ENCODE data around the gene CERS2. TPM values are rescaled to one million over a fixed set of nuclear protein-coding genes. Genes with fewer than 3 reads are reported as not detected.
"Not testable (repeated sequence)": the region's sequence is repeated elsewhere in the genome, so short reads cannot be mapped to it uniquely, and the experiment has no call there.

Gene CERS2
- polyA plus RNA-seq, 1 donor: 310 TPM

DNA sequence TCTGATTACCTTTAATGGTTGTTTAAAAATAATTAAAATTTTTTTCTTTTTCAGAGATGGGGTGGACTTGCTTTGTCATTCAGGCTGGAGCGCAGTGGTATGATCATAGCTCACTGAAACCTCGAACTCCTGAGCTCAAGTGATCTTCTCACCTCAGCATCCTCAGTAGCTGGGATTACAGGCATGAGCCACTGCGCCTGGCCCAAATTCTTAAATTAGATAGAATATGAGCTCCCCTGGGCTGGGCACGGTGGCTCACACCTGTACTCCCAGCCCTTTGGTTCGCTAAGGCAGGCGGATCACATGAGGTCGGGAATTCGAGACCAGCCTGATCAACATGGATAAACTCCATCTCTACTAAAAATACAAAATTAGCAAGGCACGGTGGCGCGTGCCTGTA is 17.0 kb downstream of the CERS2 start:
- Histone ChIP-seq H3K4me3 (ENCODE audit: low read length) (no peak overlapping the region), H3K27ac (ENCODE audit: low read length) (no peak overlapping the region), H3K4me1 (ENCODE audit: control insufficient read depth, insufficient read depth, low read length) (peaks cover 2% of the 10 kb centered on the region), H3K27me3 (ENCODE audit: control insufficient read depth, insufficient read depth, low read length) (no peaks in the 10 kb centered on the region), H3K9me3 (ENCODE audit: control insufficient read depth, low read depth, low read length) (no peaks in the 10 kb centered on the region), H3K36me3 (ENCODE audit: control insufficient read depth, insufficient read depth, low read length) (peaks cover 65% of the 10 kb centered on the region)
- no CpG with 5 or more reads among the region's 11 CpGs for WGBS (ENCODE audit: insufficient coverage, low lambda C conversion rate)
- no peak for DNase-seq

- H3K36me3 ChIP-seq (ENCODE audit: control insufficient read depth, insufficient read depth, low read length): peaks cover 61% of the 10 kb centered on the region
- DNase-seq: no peak
- H3K4me1 ChIP-seq (ENCODE audit: control insufficient read depth, insufficient read depth, low read length): no peaks in the 10 kb centered on the region
- H3K4me3 ChIP-seq (ENCODE audit: low read length): no peak overlapping the region
- H3K9me3 ChIP-seq (ENCODE audit: control insufficient read depth, low read depth, low read length): no peaks in the 10 kb centered on the region
- no peak overlapping the region for H3K27ac ChIP-seq (ENCODE audit: low read length)
- no peaks in the 10 kb centered on the region for H3K27me3 ChIP-seq (ENCODE audit: control insufficient read depth, insufficient read depth, low read length)
These were observed 19.4 kb downstream of the CERS2 start for GRCh38 chr1:150955280-150955679.

DNA sequence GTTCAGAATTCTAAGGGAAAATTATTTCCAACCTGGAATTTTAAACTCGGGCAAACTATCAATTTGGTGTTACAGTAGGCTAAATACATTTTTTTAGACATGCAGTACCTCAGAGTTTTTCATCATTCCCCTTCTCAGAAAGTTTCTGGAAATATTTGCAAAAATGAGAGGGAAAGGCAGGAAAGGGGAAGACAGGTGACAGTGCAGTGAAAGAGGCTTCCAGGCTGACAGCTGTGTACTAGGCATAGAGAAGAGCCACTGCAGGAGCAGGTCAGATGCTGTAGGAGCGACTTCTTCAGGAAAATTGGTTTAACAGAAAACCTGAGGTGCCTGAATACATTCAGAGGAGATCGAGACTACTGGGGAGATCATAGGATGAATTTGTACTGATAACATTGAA is 19.9 kb downstream of the CERS2 start:
- H3K36me3 ChIP-seq (ENCODE audit: control insufficient read depth, insufficient read depth, low read length): peaks cover 61% of the 10 kb centered on the region
- no peaks in the 10 kb centered on the region for H3K27me3 ChIP-seq (ENCODE audit: control insufficient read depth, insufficient read depth, low read length)
- no peaks in the 10 kb centered on the region for H3K4me1 ChIP-seq (ENCODE audit: control insufficient read depth, insufficient read depth, low read length)
- WGBS (ENCODE audit: insufficient coverage, low lambda C conversion rate): 100% methylated on average over 1 of the region's 3 CpGs
- no peak for DNase-seq
- no peak overlapping the region for H3K27ac ChIP-seq (ENCODE audit: low read length)
- no peaks in the 10 kb centered on the region for H3K9me3 ChIP-seq (ENCODE audit: control insufficient read depth, low read depth, low read length)
- no peak overlapping the region for H3K4me3 ChIP-seq (ENCODE audit: low read length)

- Histone ChIP-seq H3K4me1 (ENCODE audit: control insufficient read depth, insufficient read depth, low read length) (no peaks in the 10 kb centered on the region), H3K36me3 (ENCODE audit: control insufficient read depth, insufficient read depth, low read length) (peaks cover 85% of the 10 kb centered on the region), H3K9me3 (ENCODE audit: control insufficient read depth, low read depth, low read length) (no peaks in the 10 kb centered on the region), H3K27me3 (ENCODE audit: control insufficient read depth, insufficient read depth, low read length) (no peaks in the 10 kb centered on the region), H3K27ac (ENCODE audit: low read length) (no peak overlapping the region), H3K4me3 (ENCODE audit: low read length) (no peak overlapping the region)
- no CpG with 5 or more reads among the region's 5 CpGs for WGBS (ENCODE audit: insufficient coverage, low lambda C conversion rate)
- DNase-seq: no peak
These were observed 29.8 kb downstream of the CERS2 start for GRCh38 chr1:150944856-150945255.

- H3K36me3 ChIP-seq (ENCODE audit: control insufficient read depth, insufficient read depth, low read length): peaks cover 51% of the 10 kb centered on the region
- H3K4me3 ChIP-seq (ENCODE audit: low read length): no peak overlapping the region
- H3K4me1 ChIP-seq (ENCODE audit: control insufficient read depth, insufficient read depth, low read length): no peaks in the 10 kb centered on the region
- H3K9me3 ChIP-seq (ENCODE audit: control insufficient read depth, low read depth, low read length): peaks cover 2% of the 10 kb centered on the region
- no peaks in the 10 kb centered on the region for H3K27me3 ChIP-seq (ENCODE audit: control insufficient read depth, insufficient read depth, low read length)
- peak in 1 of 2 donors; percentile 22 for DNase-seq
- H3K27ac ChIP-seq (ENCODE audit: low read length): no peak overlapping the region
- WGBS (ENCODE audit: insufficient coverage, low lambda C conversion rate): no CpG with 5 or more reads among the region's 1 CpG
These were observed 42.9 kb downstream of the CERS2 start for GRCh38 chr1:150931773-150932172.

GRCh38 chr1:150928775-150929174 is 45.9 kb downstream of the CERS2 start:
- H3K27ac ChIP-seq (ENCODE audit: low read length); H3K9me3 ChIP-seq (ENCODE audit: control insufficient read depth, low read depth, low read length); H3K4me1 ChIP-seq (ENCODE audit: control insufficient read depth, insufficient read depth, low read length); DNase-seq; H3K27me3 ChIP-seq (ENCODE audit: control insufficient read depth, insufficient read depth, low read length); H3K4me3 ChIP-seq (ENCODE audit: low read length): not testable (repeated sequence)
- H3K36me3 ChIP-seq (ENCODE audit: control insufficient read depth, insufficient read depth, low read length): peaks cover 42% of the 10 kb centered on the region
- WGBS (ENCODE audit: insufficient coverage, low lambda C conversion rate): no CpG with 5 or more reads among the region's 6 CpGs

GRCh38 chr1:150928286-150928685 is 46.3 kb downstream of the CERS2 start:
- H3K9me3 ChIP-seq (ENCODE audit: control insufficient read depth, low read depth, low read length): peaks cover 4% of the 10 kb centered on the region
- H3K36me3 ChIP-seq (ENCODE audit: control insufficient read depth, insufficient read depth, low read length): peaks cover 38% of the 10 kb centered on the region
- no peak for DNase-seq
- WGBS (ENCODE audit: insufficient coverage, low lambda C conversion rate): 100% methylated on average over 1 of the region's 3 CpGs
- H3K4me3 ChIP-seq (ENCODE audit: low read length): no peak overlapping the region
- no peaks in the 10 kb centered on the region for H3K27me3 ChIP-seq (ENCODE audit: control insufficient read depth, insufficient read depth, low read length)
- H3K27ac ChIP-seq (ENCODE audit: low read length): no peak overlapping the region
- no peaks in the 10 kb centered on the region for H3K4me1 ChIP-seq (ENCODE audit: control insufficient read depth, insufficient read depth, low read length)

GRCh38 chr1:150927624-150928023 is 47.0 kb downstream of the CERS2 start:
- Histone ChIP-seq H3K27me3 (ENCODE audit: control insufficient read depth, insufficient read depth, low read length) (no peaks in the 10 kb centered on the region), H3K36me3 (ENCODE audit: control insufficient read depth, insufficient read depth, low read length) (peaks cover 38% of the 10 kb centered on the region), H3K4me3 (ENCODE audit: low read length) (no peak overlapping the region), H3K27ac (ENCODE audit: low read length) (no peak overlapping the region), H3K4me1 (ENCODE audit: control insufficient read depth, insufficient read depth, low read length) (no peaks in the 10 kb centered on the region), H3K9me3 (ENCODE audit: control insufficient read depth, low read depth, low read length) (peaks cover 4% of the 10 kb centered on the region)
- DNase-seq: no peak
- WGBS (ENCODE audit: insufficient coverage, low lambda C conversion rate): no CpG with 5 or more reads among the region's 4 CpGs

GRCh38 chr1:150926097-150926741 is 48.4 kb downstream of the CERS2 start, which contains the start of gene SETDB1:
SETDB1 (plus strand) TSS chr1:150926363; CDS start chr1:150927715, 1,352 bp downstream.
- Histone ChIP-seq H3K27me3 (ENCODE audit: control insufficient read depth, insufficient read depth, low read length) (no peaks in the 10 kb centered on the region), H3K4me3 (ENCODE audit: low read length) (peak within 1 kb of the TSS; percentile 83), H3K4me1 (ENCODE audit: control insufficient read depth, insufficient read depth, low read length) (peaks cover 2% of the 10 kb centered on the region), H3K9me3 (ENCODE audit: control insufficient read depth, low read depth, low read length) (peaks cover 2% of the 10 kb centered on the region), H3K27ac (ENCODE audit: low read length) (peak within 1 kb of the TSS; percentile 79), H3K36me3 (ENCODE audit: control insufficient read depth, insufficient read depth, low read length) (peaks cover 31% of the 10 kb centered on the region)
- 0% methylated on average over 1 of the region's 39 CpGs for WGBS (ENCODE audit: insufficient coverage, low lambda C conversion rate)
- peak; percentile 96 to 98 for DNase-seq

DNA sequence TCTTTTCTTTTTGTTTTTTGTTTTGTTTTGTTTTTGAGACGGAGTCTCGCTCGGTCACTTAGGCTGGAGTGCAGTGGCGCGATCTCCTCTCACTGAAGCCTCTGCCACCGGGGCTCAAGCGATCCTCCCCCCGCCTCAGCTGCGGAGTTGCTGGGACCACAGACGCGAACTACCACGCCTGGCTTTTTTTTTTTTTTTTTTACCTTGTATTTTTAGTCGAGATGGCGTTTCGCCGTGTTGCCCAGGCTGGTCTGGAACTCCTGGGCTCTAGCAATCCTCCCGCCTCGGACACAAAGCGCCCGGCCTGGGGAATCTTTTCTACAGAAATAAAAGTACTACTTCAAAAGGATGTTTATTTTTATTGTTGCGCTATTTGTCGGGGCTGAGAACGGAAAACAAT is 49.6 kb downstream of the CERS2 start:
- 77% methylated on average over 4 of the region's 23 CpGs for WGBS (ENCODE audit: insufficient coverage, low lambda C conversion rate)
- DNase-seq: no peak

GRCh38 chr1:150922519-150922975 is 52.1 kb downstream of the CERS2 start:
- H3K27ac ChIP-seq (ENCODE audit: low read length): no peak overlapping the region
- DNase-seq: peak; percentile 48 to 70
- H3K4me3 ChIP-seq (ENCODE audit: low read length): no peak overlapping the region
- H3K9me3 ChIP-seq (ENCODE audit: control insufficient read depth, low read depth, low read length): peaks cover 2% of the 10 kb centered on the region
- WGBS (ENCODE audit: insufficient coverage, low lambda C conversion rate): no CpG with 5 or more reads among the region's 2 CpGs
- H3K27me3 ChIP-seq (ENCODE audit: control insufficient read depth, insufficient read depth, low read length): no peaks in the 10 kb centered on the region
- H3K36me3 ChIP-seq (ENCODE audit: control insufficient read depth, insufficient read depth, low read length): peaks cover under 1% of the 10 kb centered on the region
- H3K4me1 ChIP-seq (ENCODE audit: control insufficient read depth, insufficient read depth, low read length): peaks cover 2% of the 10 kb centered on the region

More for the DNA sequence above, 49.6 kb downstream of the CERS2 start:
- H3K27ac ChIP-seq (ENCODE audit: low read length): no peak overlapping the region
- peaks cover 2% of the 10 kb centered on the region for H3K9me3 ChIP-seq (ENCODE audit: control insufficient read depth, low read depth, low read length)
- H3K36me3 ChIP-seq (ENCODE audit: control insufficient read depth, insufficient read depth, low read length): peaks cover 21% of the 10 kb centered on the region
- peaks cover 2% of the 10 kb centered on the region for H3K4me1 ChIP-seq (ENCODE audit: control insufficient read depth, insufficient read depth, low read length)
- no peaks in the 10 kb centered on the region for H3K27me3 ChIP-seq (ENCODE audit: control insufficient read depth, insufficient read depth, low read length)
- H3K4me3 ChIP-seq (ENCODE audit: low read length): peak overlapping the region; percentile 83
